ENCODE data around the gene CDC26. TPM values are rescaled to one million over a fixed set of nuclear protein-coding genes. Genes with fewer than 3 reads are reported as not detected.

Gene CDC26
- total and polyA plus RNA-seq, 10 of the 15 experiments (the other 5 are each of a cell fraction or from before 2014, with no cell fraction given): 28.2 to 156 (median 61.5) TPM

DNA sequence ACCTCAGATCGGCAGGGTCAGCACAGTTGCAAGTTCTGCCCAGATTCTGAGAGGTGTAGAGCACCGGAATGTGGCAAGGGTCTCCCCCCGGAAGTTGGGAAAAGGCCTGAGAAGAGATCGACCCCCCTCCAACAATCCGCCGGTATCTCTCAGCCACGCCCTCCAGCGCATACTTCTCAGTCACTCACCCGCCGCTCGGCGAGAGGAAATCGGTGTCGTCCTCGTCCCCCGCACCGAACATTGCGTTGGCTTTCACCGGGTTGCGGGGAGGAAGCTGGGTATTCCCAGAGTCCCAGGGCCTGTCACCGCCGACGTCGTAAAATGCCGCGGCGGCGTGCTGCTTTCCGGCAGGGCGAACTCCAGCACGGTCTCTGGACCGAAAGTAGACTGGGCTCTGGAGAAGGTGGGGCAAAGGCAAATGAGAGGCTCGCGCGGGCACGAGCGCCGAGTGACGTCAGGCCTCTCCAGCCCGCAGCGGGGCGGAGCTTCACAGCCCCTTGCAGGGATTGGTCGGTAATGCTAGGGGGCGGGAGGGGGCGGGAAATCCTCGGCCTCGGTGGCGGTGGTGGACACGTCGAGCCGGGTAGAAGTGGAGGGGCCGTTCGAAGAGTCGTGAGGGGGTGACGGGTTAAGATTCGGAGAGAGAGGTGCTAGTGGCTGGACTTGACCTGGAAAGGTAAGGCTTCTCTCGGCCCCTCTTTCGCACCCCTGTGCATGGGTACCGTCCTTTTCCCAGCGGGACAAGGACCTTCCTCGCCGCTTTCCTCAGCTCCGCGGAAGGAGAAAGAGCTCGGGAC lies 54.2 kb downstream of the CDC26 start, which contains the start of the genes FKBP15 and SLC31A1 (continued):
- TF ChIP-seq ETV6 (conservative IDR thresholded peaks at IDR 0.05 in 1 of 2, IDR thresholded peaks at IDR 0.05 in 1 of 2; ENCODE audit: borderline replicate concordance in 1 of 2, low read depth in 1 of 2) (peak in 1 of 2 experiments; percentile 52; a peak in 1 of 4 replicates), SIX5 (IDR thresholded peaks at IDR 0.05; ENCODE audit: low read depth, low read length, severe bottlenecking) (peak; percentile 12), STAT1 (conservative IDR thresholded peaks at IDR 0.05) (no peak), IRF4 (IDR thresholded peaks at IDR 0.05; ENCODE audit: low read depth, low read length) (no peak), CBX3 (IDR thresholded peaks at IDR 0.05; ENCODE audit: borderline replicate concordance, low read depth) (no peak), PAX8 (IDR thresholded peaks at IDR 0.05) (no peak), TBL1XR1 (IDR thresholded peaks at IDR 0.05; ENCODE audit: low read depth, low read length) (0 out of 2 replicates have a peak, but pooled peaks have one; percentile 27), SMARCA5 (IDR thresholded peaks at IDR 0.05) (no peak; the same call in 1 of the 2 replicates), IKZF1 (conservative IDR thresholded peaks at IDR 0.05) (peak; percentile 93), PML (IDR thresholded peaks at IDR 0.05; ENCODE audit: low read length) (no peak), WRNIP1 (IDR thresholded peaks at IDR 0.05; ENCODE audit: borderline replicate concordance, low read depth, low read length) (no peak), SUZ12 (IDR thresholded peaks at IDR 0.05; ENCODE audit: unreplicated experiment) (no peak), RAD51 (IDR thresholded peaks at IDR 0.05) (no peak), DPF2 (IDR thresholded peaks at IDR 0.05) (no peak; the same call in none of the 2 replicates), JUNB (IDR thresholded peaks at IDR 0.05) (no peak), SP1 (IDR thresholded peaks at IDR 0.05; ENCODE audit: low read depth, low read length) (peak; percentile 76), GABPA (IDR thresholded peaks at IDR 0.05; ENCODE audit: low read depth) (no peak)
- TF ChIP-seq, protein P1, sequence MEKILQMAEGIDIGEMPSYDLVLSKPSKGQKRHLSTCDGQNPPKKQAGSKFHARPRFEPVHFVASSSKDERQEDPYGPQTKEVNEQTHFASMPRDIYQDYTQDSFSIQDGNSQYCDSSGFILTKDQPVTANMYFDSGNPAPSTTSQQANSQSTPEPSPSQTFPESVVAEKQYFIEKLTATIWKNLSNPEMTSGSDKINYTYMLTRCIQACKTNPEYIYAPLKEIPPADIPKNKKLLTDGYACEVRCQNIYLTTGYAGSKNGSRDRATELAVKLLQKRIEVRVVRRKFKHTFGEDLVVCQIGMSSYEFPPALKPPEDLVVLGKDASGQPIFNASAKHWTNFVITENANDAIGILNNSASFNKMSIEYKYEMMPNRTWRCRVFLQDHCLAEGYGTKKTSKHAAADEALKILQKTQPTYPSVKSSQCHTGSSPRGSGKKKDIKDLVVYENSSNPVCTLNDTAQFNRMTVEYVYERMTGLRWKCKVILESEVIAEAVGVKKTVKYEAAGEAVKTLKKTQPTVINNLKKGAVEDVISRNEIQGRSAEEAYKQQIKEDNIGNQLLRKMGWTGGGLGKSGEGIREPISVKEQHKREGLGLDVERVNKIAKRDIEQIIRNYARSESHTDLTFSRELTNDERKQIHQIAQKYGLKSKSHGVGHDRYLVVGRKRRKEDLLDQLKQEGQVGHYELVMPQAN (conservative IDR thresholded peaks at IDR 0.05): peak; percentile 67; the same call in 1 of the 2 replicates
- TF ChIP-seq, protein P2, sequence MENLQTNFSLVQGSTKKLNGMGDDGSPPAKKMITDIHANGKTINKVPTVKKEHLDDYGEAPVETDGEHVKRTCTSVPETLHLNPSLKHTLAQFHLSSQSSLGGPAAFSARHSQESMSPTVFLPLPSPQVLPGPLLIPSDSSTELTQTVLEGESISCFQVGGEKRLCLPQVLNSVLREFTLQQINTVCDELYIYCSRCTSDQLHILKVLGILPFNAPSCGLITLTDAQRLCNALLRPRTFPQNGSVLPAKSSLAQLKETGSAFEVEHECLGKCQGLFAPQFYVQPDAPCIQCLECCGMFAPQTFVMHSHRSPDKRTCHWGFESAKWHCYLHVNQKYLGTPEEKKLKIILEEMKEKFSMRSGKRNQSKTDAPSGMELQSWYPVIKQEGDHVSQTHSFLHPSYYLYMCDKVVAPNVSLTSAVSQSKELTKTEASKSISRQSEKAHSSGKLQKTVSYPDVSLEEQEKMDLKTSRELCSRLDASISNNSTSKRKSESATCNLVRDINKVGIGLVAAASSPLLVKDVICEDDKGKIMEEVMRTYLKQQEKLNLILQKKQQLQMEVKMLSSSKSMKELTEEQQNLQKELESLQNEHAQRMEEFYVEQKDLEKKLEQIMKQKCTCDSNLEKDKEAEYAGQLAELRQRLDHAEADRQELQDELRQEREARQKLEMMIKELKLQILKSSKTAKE (IDR thresholded peaks at IDR 0.05; ENCODE audit: low read depth, poor library complexity, severe bottlenecking): no peak
- TF ChIP-seq, protein P3, sequence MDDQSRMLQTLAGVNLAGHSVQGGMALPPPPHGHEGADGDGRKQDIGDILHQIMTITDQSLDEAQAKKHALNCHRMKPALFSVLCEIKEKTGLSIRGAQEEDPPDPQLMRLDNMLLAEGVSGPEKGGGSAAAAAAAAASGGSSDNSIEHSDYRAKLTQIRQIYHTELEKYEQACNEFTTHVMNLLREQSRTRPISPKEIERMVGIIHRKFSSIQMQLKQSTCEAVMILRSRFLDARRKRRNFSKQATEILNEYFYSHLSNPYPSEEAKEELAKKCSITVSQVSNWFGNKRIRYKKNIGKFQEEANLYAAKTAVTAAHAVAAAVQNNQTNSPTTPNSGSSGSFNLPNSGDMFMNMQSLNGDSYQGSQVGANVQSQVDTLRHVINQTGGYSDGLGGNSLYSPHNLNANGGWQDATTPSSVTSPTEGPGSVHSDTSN (IDR thresholded peaks at IDR 0.05; ENCODE audit: insufficient replicate concordance, low read depth, low read length): no peak
- TF ChIP-seq, protein P4, sequence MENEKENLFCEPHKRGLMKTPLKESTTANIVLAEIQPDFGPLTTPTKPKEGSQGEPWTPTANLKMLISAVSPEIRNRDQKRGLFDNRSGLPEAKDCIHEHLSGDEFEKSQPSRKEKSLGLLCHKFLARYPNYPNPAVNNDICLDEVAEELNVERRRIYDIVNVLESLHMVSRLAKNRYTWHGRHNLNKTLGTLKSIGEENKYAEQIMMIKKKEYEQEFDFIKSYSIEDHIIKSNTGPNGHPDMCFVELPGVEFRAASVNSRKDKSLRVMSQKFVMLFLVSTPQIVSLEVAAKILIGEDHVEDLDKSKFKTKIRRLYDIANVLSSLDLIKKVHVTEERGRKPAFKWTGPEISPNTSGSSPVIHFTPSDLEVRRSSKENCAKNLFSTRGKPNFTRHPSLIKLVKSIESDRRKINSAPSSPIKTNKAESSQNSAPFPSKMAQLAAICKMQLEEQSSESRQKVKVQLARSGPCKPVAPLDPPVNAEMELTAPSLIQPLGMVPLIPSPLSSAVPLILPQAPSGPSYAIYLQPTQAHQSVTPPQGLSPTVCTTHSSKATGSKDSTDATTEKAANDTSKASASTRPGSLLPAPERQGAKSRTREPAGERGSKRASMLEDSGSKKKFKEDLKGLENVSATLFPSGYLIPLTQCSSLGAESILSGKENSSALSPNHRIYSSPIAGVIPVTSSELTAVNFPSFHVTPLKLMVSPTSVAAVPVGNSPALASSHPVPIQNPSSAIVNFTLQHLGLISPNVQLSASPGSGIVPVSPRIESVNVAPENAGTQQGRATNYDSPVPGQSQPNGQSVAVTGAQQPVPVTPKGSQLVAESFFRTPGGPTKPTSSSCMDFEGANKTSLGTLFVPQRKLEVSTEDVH (IDR thresholded peaks at IDR 0.05; ENCODE audit: low read depth, partially characterized antibody): peak; percentile 29
- TF ChIP-seq, protein P5, sequence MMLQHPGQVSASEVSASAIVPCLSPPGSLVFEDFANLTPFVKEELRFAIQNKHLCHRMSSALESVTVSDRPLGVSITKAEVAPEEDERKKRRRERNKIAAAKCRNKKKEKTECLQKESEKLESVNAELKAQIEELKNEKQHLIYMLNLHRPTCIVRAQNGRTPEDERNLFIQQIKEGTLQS (IDR thresholded peaks at IDR 0.05; ENCODE audit: borderline replicate concordance, extremely low read depth, low read depth, low read length): peak; percentile 84; the same call in 1 of the 2 replicates

Measured in GM12878 (cell line).